Endometrial microvascular endothelial cells (primary cell): Measurements from ENCODE around the gene GAGE1. TPM values are rescaled to one million over a fixed set of nuclear protein-coding genes. Genes with fewer than 3 reads are reported as not detected.
"Not testable (repeated sequence)": the region's sequence is repeated elsewhere in the genome, so short reads cannot be mapped to it uniquely, and the experiment has no call there.

ENCODE experiments used
- in situ Hi-C: cut with HindIII; loops from 2 replicates; pipeline ENCODE4 v1.10.0; 2017; ENCODE audit warnings: low sequenced_read_pairs, low pct_unique_long_range_greater_than_20kb; ENCODE audit errors: inconsistent ontology term
- total RNA-seq: library from RNA; depleted of rRNA; stranded (reverse); fragments of >200 nt; gene quantifications from one replicate; pipeline ENCODE4 v1.2.3, GENCODE V29; 2015; ENCODE audit errors: inconsistent ontology term

Gene GAGE1
- not detected for total RNA-seq

- in situ Hi-C loops = not testable (repeated sequence)
These were observed at the start of gene GAGE1 for GRCh38 chrX:49598720-49599119. Gene GAGE1, plus strand, starts transcription at chrX:49599020. Its CDS starts 1,155 bp downstream, at chrX:49600175.

GRCh38 chrX:49550989-49551388 lies 47.8 kb upstream of the GAGE1 start, which contains the start of gene GAGE12E:
Gene GAGE12E, plus strand, starts transcription at chrX:49551289. Its CDS starts 1,155 bp downstream, at chrX:49552444.
- in situ Hi-C loops = not testable (repeated sequence)

GRCh38 chrX:49560542-49560941 lies 38.3 kb upstream of the GAGE1 start, which contains the start of gene GAGE12F:
Gene GAGE12F, plus strand, starts transcription at chrX:49560842. Its CDS starts 1,155 bp downstream, at chrX:49561997.
- in situ Hi-C loops = not testable (repeated sequence)

GRCh38 chrX:49568728-49569127 lies 30.1 kb upstream of the GAGE1 start:
- in situ Hi-C loops = not testable (repeated sequence)

GRCh38 chrX:49569152-49569551 lies 29.7 kb upstream of the GAGE1 start:
- in situ Hi-C loops = not testable (repeated sequence)

- in situ Hi-C loops = not testable (repeated sequence)
These were observed 28.7 kb upstream of the GAGE1 start, which contains the start of gene GAGE12G for GRCh38 chrX:49570100-49570499. Gene GAGE12G, plus strand, starts transcription at chrX:49570400. Its CDS starts 1,155 bp downstream, at chrX:49571555.

GRCh38 chrX:49579649-49580048 lies 19.2 kb upstream of the GAGE1 start, which contains the start of gene GAGE12H:
Gene GAGE12H, plus strand, starts transcription at chrX:49579949. Its CDS starts 1,155 bp downstream, at chrX:49581104.
- in situ Hi-C loops = not testable (repeated sequence)

- in situ Hi-C loops = not testable (repeated sequence)
These were observed 9.6 kb upstream of the GAGE1 start, which contains the start of gene GAGE2A for GRCh38 chrX:49589196-49589595. Gene GAGE2A, plus strand, starts transcription at chrX:49589496. Its CDS starts 1,155 bp downstream, at chrX:49590651.

GRCh38 chrX:49589769-49590478 lies 8.9 kb upstream of the GAGE1 start:
- in situ Hi-C loops = not testable (repeated sequence)

- in situ Hi-C loops = not testable (repeated sequence)
These were observed 8.3 kb upstream of the GAGE1 start for GRCh38 chrX:49590488-49590887.

GRCh38 chrX:49610718-49611310 lies 12.0 kb downstream of the GAGE1 start:
- in situ Hi-C loops = no loop called here

GRCh38 chrX:49618574-49618973 lies 19.8 kb downstream of the GAGE1 start:
- in situ Hi-C loops = no loop called here

- in situ Hi-C loops = no loop called here
These were observed 28.4 kb downstream of the GAGE1 start for GRCh38 chrX:49627086-49627777.

GRCh38 chrX:49644991-49645637 lies 46.3 kb downstream of the GAGE1 start:
- in situ Hi-C loops = no loop called here

- in situ Hi-C loops = no loop called here
These were observed 57.7 kb downstream of the GAGE1 start for GRCh38 chrX:49656533-49656932.
